ENCODE data around the gene SENP3. TPM values are rescaled to one million over a fixed set of nuclear protein-coding genes. Genes with fewer than 3 reads are reported as not detected.

SENP3 gene
- polyA plus RNA-seq, 4 donors, result 57.4 to 83.0 (median 73.6) TPM

- DNase-seq (ENCODE audit: low read depth in 4 of 4, low spot score in 3 of 4), result no peak
Measured at GRCh38 chr17:7555320-7555948, 6.3 kb upstream of the SENP3 start.

DNA sequence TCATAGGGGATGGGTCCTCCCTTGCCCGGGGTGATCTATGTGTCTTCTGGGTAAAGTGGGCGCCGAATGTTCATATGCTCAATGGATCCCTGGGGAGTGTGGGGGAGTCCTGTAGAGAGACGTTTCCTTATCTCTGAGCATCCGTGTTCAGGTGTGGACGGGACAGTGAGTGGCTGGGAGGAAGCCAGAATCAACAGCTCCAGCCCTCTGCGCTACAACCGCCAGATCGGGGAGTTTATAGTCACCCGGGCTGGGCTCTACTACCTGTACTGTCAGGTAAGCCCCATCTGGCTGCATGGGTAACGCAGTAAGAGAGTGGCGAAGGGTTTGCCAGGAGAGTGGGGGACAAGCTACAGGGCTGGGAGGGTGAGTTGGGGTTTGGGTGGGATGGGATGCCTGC, 5.1 kb upstream of the SENP3 start:
- DNase-seq (ENCODE audit: low read depth in 4 of 4, low spot score in 3 of 4), result no peak

DNA sequence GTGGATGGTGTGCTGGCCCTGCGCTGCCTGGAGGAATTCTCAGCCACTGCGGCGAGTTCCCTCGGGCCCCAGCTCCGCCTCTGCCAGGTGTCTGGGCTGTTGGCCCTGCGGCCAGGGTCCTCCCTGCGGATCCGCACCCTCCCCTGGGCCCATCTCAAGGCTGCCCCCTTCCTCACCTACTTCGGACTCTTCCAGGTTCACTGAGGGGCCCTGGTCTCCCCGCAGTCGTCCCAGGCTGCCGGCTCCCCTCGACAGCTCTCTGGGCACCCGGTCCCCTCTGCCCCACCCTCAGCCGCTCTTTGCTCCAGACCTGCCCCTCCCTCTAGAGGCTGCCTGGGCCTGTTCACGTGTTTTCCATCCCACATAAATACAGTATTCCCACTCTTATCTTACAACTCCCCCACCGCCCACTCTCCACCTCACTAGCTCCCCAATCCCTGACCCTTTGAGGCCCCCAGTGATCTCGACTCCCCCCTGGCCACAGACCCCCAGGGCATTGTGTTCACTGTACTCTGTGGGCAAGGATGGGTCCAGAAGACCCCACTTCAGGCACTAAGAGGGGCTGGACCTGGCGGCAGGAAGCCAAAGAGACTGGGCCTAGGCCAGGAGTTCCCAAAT, 4.5 kb upstream of the SENP3 start:
- DNase-seq (ENCODE audit: low read depth in 4 of 4, low spot score in 3 of 4), result no peak

DNA sequence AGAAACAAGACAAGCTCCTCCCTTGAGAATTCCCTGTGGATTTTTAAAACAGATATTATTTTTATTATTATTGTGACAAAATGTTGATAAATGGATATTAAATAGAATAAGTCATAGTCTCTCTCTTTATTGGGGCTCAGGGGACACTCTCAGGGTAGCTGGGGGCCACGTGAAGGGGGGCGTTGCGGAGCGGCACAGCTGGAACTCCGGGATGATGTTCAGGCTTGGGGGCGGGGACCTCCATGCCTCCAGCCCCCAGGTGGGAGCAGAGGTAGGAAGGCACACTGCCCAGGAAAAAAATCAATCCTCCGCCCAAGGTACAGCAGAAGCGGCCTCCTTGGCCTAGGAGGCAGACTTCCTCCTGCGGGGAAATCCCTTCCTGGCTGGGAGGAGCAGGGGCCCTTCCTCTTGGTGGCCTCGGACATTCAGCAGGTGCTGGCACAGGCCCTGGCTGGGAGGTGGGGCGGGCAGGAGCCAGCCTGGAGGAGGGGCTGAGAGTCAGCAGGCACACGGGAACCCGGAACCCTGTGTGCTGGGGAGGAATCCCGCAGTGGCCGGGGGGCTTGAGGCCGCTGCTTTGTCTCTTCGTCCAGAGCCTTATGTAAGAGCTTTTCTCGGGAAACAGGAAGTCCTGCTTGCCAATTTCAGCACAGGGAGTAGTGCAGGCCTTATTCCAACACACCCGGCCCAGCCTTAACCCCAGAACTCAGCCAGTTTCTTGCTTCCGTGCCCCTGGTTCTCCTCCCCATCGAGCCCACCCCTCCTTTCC, 3.8 kb upstream of the SENP3 start:
- no peak for DNase-seq (ENCODE audit: low read depth in 4 of 4, low spot score in 3 of 4)

GRCh38 chr17:7558544-7559319, 3.0 kb upstream of the SENP3 start, which contains the start of gene TNFSF13:
Gene TNFSF13, plus strand, starts transcription at chr17:7558750. Its CDS starts 290 bp downstream, at chr17:7559040.
- no peak for DNase-seq (ENCODE audit: low read depth in 4 of 4, low spot score in 3 of 4)

DNA sequence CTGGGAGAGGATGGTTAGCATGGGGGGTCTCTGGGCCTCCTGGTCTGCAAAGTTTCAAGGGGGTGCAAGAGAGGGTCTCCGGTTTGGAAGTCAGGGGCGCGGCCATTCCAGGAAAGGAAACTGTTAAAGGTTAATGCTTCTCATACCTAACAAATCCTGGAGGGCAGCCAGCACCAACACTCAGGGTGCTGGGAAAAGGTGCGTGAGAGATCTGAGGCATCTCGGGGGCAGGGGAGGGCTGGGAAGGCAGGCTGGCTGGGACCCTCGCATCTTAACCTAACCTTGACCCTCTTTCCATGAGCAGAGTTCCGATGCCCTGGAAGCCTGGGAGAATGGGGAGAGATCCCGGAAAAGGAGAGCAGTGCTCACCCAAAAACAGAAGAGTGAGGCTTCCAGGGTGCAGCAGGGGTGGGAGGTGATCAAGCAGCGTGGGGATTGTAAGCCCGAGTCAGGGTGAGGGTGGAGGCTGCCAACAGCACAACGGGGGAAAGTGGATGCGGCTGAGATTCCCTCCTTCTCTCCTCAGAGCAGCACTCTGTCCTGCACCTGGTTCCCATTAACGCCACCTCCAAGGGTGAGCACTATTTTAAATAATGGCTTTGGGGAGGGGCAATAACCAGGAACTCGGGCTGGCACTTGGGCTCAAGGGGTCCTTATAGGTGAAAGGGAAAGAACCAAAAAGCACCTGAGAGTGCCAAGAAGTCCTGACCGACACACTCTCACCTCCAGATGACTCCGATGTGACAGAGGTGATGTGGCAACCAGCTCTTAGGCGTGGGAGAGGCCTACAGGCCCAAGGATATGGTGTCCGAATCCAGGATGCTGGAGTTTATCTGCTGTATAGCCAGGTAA, 2.2 kb upstream of the SENP3 start:
- DNase-seq (ENCODE audit: low read depth in 4 of 4, low spot score in 3 of 4), result no peak

DNA sequence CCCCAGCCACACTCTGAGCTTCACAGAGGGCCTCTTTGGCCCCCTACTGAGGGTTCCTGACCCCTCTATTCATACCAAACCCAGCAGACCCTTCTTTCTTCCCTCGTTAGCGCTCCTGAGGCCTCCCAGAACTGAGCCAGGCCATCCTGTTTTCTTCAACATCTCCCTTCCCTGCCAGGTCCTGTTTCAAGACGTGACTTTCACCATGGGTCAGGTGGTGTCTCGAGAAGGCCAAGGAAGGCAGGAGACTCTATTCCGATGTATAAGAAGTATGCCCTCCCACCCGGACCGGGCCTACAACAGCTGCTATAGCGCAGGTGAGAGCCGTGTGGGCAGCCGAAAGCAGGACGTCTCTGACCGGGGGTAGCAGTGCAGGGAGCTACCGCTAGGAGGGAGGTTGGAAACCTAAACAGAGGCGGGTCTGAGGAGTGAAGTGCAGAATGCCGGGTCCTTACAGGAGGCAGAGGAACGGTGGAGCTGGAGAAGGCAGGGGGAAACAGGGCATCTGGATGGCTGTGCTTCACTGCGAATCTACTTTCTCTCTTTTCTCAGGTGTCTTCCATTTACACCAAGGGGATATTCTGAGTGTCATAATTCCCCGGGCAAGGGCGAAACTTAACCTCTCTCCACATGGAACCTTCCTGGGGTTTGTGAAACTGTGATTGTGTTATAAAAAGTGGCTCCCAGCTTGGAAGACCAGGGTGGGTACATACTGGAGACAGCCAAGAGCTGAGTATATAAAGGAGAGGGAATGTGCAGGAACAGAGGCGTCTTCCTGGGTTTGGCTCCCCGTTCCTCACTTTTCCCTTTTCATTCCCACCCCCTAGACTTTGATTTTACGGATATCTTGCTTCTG, 1.3 kb upstream of the SENP3 start:
- no peak for DNase-seq (ENCODE audit: low read depth in 4 of 4, low spot score in 3 of 4)

DNA sequence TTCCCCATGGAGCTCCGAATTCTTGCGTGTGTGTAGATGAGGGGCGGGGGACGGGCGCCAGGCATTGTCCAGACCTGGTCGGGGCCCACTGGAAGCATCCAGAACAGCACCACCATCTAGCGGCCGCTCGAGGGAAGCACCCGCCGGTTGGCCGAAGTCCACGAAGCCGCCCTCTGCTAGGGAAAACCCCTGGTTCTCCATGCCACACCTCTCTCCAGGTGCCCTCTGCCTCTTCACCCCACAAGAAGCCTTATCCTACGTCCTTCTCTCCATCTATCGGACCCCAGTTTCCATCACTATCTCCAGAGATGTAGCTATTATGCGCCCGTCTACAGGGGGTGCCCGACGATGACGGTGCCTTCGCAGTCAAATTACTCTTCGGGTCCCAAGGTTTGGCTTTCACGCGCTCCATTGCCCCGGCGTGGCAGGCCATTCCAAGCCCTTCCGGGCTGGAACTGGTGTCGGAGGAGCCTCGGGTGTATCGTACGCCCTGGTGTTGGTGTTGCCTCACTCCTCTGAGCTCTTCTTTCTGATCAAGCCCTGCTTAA, 617 bp upstream of the SENP3 start:
- DNase-seq (ENCODE audit: low read depth in 4 of 4, low spot score in 3 of 4), result peak in 1 of 4 donors; percentile 80

- DNase-seq (ENCODE audit: low read depth in 4 of 4, low spot score in 3 of 4), result no peak
Measured at GRCh38 chr17:7562208-7562605, 488 bp downstream of the SENP3 start.

DNA sequence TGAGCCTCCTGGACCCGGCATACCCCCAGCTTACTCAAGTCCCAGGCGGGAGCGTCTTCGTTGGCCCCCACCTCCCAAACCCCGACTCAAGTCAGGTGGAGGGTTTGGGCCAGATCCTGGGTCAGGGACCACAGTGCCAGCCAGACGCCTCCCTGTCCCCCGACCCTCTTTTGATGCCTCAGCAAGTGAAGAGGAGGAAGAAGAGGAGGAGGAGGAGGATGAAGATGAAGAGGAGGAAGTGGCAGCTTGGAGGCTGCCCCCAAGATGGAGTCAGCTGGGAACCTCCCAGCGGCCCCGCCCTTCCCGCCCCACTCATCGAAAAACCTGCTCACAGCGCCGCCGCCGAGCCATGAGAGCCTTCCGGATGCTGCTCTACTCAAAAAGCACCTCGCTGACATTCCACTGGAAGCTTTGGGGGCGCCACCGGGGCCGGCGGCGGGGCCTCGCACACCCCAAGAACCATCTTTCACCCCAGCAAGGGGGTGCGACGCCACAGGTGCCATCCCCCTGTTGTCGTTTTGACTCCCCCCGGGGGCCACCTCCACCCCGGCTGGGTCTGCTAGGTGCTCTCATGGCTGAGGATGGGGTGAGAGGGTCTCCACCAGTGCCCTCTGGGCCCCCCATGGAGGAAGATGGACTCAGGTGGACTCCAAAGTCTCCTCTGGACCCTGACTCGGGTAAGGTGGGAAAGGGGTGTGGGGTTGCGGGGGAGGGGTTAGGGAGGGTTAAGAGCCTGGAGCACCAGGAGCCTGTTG, 1.6 kb downstream of the SENP3 start:
- DNase-seq (ENCODE audit: low read depth in 4 of 4, low spot score in 3 of 4), result no peak

DNA sequence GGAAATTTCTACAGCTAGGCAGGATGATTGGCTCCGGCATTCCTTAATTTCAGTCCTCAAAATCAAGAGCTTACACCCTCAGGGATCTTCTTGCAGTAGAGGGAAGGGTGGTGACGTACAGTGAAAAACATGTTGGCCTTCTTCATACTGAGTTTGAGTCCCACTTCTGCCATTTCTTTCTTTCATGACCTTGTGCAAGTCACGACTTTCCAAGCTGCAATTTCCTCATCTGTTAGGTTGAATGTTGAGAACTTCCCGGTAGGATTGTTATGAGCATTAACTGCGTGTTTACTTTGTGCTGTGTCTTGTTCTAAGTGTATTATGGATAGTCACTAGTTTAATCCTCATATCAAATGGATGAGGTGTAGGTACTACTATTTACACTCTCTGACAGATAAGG, 7.9 kb downstream of the SENP3 start:
- DNase-seq (ENCODE audit: low read depth in 4 of 4, low spot score in 3 of 4), result no peak

GRCh38 chr17:7570351-7570750, 8.6 kb downstream of the SENP3 start:
- no peak for DNase-seq (ENCODE audit: low read depth in 4 of 4, low spot score in 3 of 4)

DNA sequence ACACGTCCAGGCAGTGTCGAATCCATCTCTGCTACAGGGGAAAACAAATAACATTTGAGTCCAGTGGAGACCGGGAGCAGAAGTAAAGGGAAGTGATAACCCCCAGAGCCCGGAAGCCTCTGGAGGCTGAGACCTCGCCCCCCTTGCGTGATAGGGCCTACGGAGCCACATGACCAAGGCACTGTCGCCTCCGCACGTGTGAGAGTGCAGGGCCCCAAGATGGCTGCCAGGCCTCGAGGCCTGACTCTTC, 10.5 kb downstream of the SENP3 start:
- no peak for DNase-seq (ENCODE audit: low read depth in 4 of 4, low spot score in 3 of 4)

GRCh38 chr17:7572588-7573323, 11.0 kb downstream of the SENP3 start:
- DNase-seq (ENCODE audit: low read depth in 4 of 4, low spot score in 3 of 4), result peak; percentile 95 to 98 (median 98)

DNA sequence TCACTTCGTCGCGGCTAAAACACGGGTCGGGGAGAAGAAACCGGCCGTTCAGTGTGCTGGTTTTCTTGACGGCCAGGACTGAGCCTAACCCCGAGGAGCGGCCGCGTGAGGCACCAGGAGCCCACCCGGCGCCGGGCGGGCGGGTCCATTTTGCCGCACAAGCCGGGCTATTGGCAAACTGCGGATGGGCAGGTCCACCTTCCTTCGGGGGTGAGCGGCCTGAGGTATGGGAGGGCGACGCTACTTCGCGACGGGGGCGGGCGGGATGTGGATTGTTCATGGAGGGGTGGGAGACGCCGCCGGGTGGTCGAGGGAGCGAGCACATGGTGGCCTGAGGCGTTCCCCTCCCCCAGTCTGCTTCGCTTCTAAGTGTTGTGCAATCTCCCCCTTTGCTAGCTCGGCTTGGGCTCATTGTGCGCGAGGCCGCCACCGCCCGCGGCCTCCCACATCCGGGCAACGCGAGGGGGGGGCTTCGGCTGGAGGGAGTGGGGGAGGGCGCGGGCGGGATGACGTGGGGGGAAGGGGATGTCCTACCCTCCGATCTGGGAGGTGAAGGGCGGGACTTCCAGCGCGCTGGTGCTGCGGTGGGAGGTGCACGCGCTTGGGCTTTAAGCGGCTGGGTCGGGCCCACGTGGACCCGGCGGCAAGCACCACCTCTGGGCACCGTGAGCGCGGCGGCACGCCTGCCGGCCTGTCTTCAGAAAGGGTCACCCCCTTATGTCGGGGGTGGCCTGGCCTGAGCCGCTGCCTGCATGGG, 11.8 kb downstream of the SENP3 start:
- DNase-seq (ENCODE audit: low read depth in 4 of 4, low spot score in 3 of 4), result peak in 3 of 4 donors; percentile 72 to 86 (median 84)

- no peak for DNase-seq (ENCODE audit: low read depth in 4 of 4, low spot score in 3 of 4)
Measured at GRCh38 chr17:7574176-7574953, 12.6 kb downstream of the SENP3 start.

Measured in left renal pelvis (tissue), 4 donors.